Glutamatergic neuron (in vitro differentiated cells): ENCODE results near the gene CSNK1G3. TPM values are rescaled to one million over a fixed set of nuclear protein-coding genes. Genes with fewer than 3 reads are reported as not detected.

Source experiments
- DNase-seq: peaks from one replicate; pipeline ENCODE4 v3.0.0; 2022
- H3K27ac Mint-ChIP-seq: one replicate; pipeline ENCODE4 v1.8.0; 2020; ENCODE audit warnings: mild to moderate bottlenecking, mixed read lengths, inconsistent platforms; ENCODE audit not compliant: unreplicated experiment
- H3K27me3 Mint-ChIP-seq: one replicate; pipeline ENCODE4 v1.8.0; 2020; ENCODE audit warnings: mild to moderate bottlenecking, moderate library complexity, mixed read lengths, inconsistent platforms; ENCODE audit not compliant: unreplicated experiment
- H3K36me3 Mint-ChIP-seq: one replicate; pipeline ENCODE4 v1.8.0; 2020; ENCODE audit warnings: mild to moderate bottlenecking, mixed read lengths, inconsistent platforms; ENCODE audit not compliant: unreplicated experiment
- H3K4me1 Mint-ChIP-seq: one replicate; pipeline ENCODE4 v1.8.0; 2020; ENCODE audit warnings: mild to moderate bottlenecking, low read depth, mixed read lengths, inconsistent platforms; ENCODE audit not compliant: unreplicated experiment
- H3K4me3 Mint-ChIP-seq: one replicate; pipeline ENCODE4 v1.8.0; 2020; ENCODE audit warnings: mild to moderate bottlenecking, mixed read lengths, inconsistent platforms; ENCODE audit not compliant: unreplicated experiment
- H3K9me3 Mint-ChIP-seq: one replicate; pipeline ENCODE4 v1.8.0; 2020; ENCODE audit warnings: mild to moderate bottlenecking, moderate library complexity, mixed read lengths, inconsistent platforms; ENCODE audit not compliant: unreplicated experiment
- total RNA-seq: library from RNA; stranded (reverse); fragmentation: NEBNext Ultra II Directional; extraction: Animal tissue kit (Norgen Biotek cat#: 25700); gene quantifications from one replicate; pipeline ENCODE4 v1.2.1, GENCODE V29; 2021; ENCODE audit not compliant: unreplicated experiment
- TF ChIP-seq, protein P1 (sequence below): fragments of 200-600 bp; sonication (generic); IDR thresholded peaks from one replicate; pipeline ENCODE4 v1.5.0; 2021; ENCODE audit not compliant: partially characterized antibody, unreplicated experiment

The CSNK1G3 gene
- total RNA-seq, 1 donor from 2014 or later: 40.2 TPM

DNA sequence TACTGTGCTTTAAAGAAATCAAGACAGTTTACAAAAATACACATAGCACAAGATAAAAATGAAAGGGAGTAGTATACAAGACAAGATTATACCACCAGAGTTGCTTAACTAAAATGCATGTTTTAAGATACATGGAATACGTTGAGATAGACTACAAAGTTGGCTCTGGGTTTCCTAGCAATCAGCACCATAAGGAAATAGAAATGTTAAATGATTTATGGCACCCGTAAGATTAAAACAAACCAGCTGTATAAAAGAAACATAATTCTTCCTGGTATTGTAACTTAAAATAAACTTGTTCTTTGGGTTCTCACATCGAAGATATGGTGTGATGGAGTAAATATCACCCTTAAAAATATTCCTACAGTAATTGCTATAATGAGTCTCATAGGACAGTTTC is 9.9 kb upstream of the CSNK1G3 start:
- Mint-ChIP-seq H3K27me3 (no peaks in the 10 kb centered on the region), H3K4me3 (no peak overlapping the region), H3K36me3 (no peaks in the 10 kb centered on the region), H3K27ac (no peak overlapping the region), H3K4me1 (peaks cover 1% of the 10 kb centered on the region), H3K9me3 (no peaks in the 10 kb centered on the region)
- no peak for DNase-seq
- TF ChIP-seq, protein P1, sequence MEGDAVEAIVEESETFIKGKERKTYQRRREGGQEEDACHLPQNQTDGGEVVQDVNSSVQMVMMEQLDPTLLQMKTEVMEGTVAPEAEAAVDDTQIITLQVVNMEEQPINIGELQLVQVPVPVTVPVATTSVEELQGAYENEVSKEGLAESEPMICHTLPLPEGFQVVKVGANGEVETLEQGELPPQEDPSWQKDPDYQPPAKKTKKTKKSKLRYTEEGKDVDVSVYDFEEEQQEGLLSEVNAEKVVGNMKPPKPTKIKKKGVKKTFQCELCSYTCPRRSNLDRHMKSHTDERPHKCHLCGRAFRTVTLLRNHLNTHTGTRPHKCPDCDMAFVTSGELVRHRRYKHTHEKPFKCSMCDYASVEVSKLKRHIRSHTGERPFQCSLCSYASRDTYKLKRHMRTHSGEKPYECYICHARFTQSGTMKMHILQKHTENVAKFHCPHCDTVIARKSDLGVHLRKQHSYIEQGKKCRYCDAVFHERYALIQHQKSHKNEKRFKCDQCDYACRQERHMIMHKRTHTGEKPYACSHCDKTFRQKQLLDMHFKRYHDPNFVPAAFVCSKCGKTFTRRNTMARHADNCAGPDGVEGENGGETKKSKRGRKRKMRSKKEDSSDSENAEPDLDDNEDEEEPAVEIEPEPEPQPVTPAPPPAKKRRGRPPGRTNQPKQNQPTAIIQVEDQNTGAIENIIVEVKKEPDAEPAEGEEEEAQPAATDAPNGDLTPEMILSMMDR: no peak

DNA sequence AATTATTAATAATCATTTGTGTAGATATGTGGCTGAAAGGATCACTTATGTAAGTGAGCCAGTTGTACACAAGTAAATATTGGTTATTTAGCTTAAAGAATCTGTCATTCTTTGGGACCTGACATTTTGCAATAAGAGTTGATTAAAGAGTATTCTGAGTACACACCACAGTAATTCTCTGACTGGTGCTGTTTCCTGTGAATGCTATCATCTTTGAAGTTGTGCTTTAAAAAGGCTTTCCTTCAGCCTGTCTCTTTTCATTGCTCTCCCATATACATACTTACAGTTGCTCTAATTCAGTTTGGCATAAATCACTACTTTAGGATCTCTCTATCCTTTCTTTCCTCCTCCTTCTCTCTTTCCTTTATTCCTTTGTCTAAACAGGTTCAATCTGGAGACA is 8.7 kb upstream of the CSNK1G3 start:
- TF ChIP-seq, protein P1: no peak
- peaks cover 1% of the 10 kb centered on the region for H3K4me1 Mint-ChIP-seq
- no peak for DNase-seq
- no peaks in the 10 kb centered on the region for H3K36me3 Mint-ChIP-seq
- no peak overlapping the region for H3K27ac Mint-ChIP-seq
- no peaks in the 10 kb centered on the region for H3K9me3 Mint-ChIP-seq
- no peaks in the 10 kb centered on the region for H3K27me3 Mint-ChIP-seq
- H3K4me3 Mint-ChIP-seq: no peak overlapping the region

DNA sequence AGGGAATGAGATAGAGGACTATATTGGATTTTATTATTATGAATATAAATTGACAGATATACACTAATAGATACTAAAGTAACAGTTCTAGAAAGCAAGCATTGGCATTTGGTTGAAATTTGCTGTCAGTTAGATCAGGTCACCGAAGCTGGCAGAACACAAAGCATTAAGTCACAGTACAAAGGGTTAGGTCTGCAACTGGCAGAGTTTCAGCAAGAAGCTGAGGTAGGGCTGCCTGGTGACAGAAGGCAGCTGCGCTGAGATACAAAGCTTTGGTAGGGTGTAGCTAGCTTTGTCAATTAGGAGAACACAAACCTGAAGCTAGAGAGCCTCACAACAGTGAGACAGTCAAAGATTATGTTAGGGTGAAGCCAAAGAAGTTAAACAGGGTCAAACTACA is 6.3 kb upstream of the CSNK1G3 start:
- H3K4me3 Mint-ChIP-seq: no peak overlapping the region
- no peaks in the 10 kb centered on the region for H3K27me3 Mint-ChIP-seq
- peaks cover 1% of the 10 kb centered on the region for H3K4me1 Mint-ChIP-seq
- no peak for DNase-seq
- no peaks in the 10 kb centered on the region for H3K36me3 Mint-ChIP-seq
- no peak overlapping the region for H3K27ac Mint-ChIP-seq
- H3K9me3 Mint-ChIP-seq: no peaks in the 10 kb centered on the region
- TF ChIP-seq, protein P1: no peak

DNA sequence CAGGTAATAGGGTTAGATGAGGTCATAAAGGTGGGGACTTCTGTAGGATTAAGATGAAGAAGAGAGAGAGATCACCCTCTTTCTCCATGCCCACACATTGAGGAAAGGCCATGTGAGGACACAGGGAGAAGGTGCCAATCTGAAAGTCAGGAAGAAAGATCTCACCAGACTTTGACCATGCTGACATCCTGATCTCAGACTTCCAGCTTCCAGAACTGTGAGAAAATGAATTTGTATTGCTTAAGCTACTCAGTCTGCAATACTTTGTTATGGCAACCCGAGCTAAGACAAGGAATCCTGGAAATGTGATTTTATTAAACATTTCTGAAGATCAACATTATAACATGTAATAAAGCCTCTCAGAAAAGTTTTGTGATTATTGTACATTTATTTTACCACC is 3.5 kb upstream of the CSNK1G3 start:
- H3K27me3 Mint-ChIP-seq: peaks cover 4% of the 10 kb centered on the region
- no peak overlapping the region for H3K4me3 Mint-ChIP-seq
- TF ChIP-seq, protein P1: no peak
- H3K9me3 Mint-ChIP-seq: peaks cover 8% of the 10 kb centered on the region
- no peak for DNase-seq
- no peaks in the 10 kb centered on the region for H3K36me3 Mint-ChIP-seq
- peaks cover 3% of the 10 kb centered on the region for H3K4me1 Mint-ChIP-seq
- H3K27ac Mint-ChIP-seq: no peak overlapping the region

DNA sequence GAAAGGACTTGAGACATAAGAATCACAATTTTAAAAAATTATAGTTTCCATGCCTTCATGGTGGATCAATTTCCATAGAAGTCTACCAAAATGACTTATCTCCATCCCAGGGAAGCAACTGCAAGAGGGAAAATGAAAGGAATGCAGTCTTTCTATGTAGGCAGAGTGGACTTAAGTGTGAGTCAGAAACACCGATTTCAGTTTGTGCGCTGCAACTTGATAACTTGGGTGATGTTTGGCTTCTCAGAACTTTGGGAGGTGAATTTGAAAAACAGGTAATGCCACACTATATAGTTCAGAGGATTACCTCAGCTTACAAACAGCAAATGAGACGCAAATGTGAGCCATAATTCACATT is 708 bp upstream of the CSNK1G3 start:
- no peaks in the 10 kb centered on the region for H3K36me3 Mint-ChIP-seq
- H3K9me3 Mint-ChIP-seq: peaks cover 8% of the 10 kb centered on the region
- H3K4me1 Mint-ChIP-seq: peaks cover 15% of the 10 kb centered on the region
- DNase-seq: no peak
- peak overlapping the region; percentile 97 for H3K27ac Mint-ChIP-seq
- H3K27me3 Mint-ChIP-seq: peaks cover 4% of the 10 kb centered on the region
- peak overlapping the region; percentile 96 for H3K4me3 Mint-ChIP-seq
- TF ChIP-seq, protein P1: no peak
